Mesenchymal stem cell (in vitro differentiated cells and primary cell): Measurements from ENCODE around the gene FGF3.

Experiments used
- DNase-seq: peaks from one replicate; pipeline ENCODE4 v3.0.0-alpha.2; 2013
- H2AFZ ChIP-seq: one replicate; pipeline ENCODE4 v1.6.1; 2013; ENCODE audit warnings: low read depth, mild to moderate bottlenecking, control low read depth, inconsistent platforms, low read length, moderate library complexity
- H2AK5ac ChIP-seq: 2 replicates; pipeline ENCODE4 v1.6.1; 2013; ENCODE audit warnings: low read length, moderate library complexity, mild to moderate bottlenecking, inconsistent platforms; ENCODE audit not compliant: severe bottlenecking
- H2BK120ac ChIP-seq: one replicate; pipeline ENCODE4 v1.6.1; 2013; ENCODE audit warnings: low read depth, mild to moderate bottlenecking, inconsistent platforms, low read length, moderate library complexity
- H2BK12ac ChIP-seq, 2 experiments: one replicate each; pipeline ENCODE4 v1.6.1; 2013; ENCODE audit warnings: inconsistent platforms in 2 of 2, low read length in 2 of 2, mild to moderate bottlenecking in 2 of 2, moderate library complexity in 2 of 2, control low read depth in 1 of 2
- H2BK15ac ChIP-seq: one replicate; pipeline ENCODE4 v1.6.1; 2013; ENCODE audit warnings: mild to moderate bottlenecking, low read depth, inconsistent platforms; ENCODE audit not compliant: poor library complexity, severe bottlenecking
- H2BK5ac ChIP-seq: 2 replicates; pipeline ENCODE4 v1.6.1; 2013; ENCODE audit warnings: low read depth, mild to moderate bottlenecking, low read length, control low read depth, inconsistent platforms; ENCODE audit not compliant: poor library complexity, severe bottlenecking
- H3K14ac ChIP-seq, 2 experiments: one replicate each; pipeline ENCODE4 v1.6.1; 2013; ENCODE audit warnings: inconsistent platforms in 2 of 2, low read length in 2 of 2, control low read depth in 1 of 2, mild to moderate bottlenecking in 1 of 2, moderate library complexity in 1 of 2
- H3K18ac ChIP-seq, 2 experiments: one replicate each; pipeline ENCODE4 v1.6.1; 2013; ENCODE audit warnings: inconsistent platforms in 2 of 2, low read length in 2 of 2, control low read depth in 1 of 2, low read depth in 1 of 2, mild to moderate bottlenecking in 1 of 2
- H3K23ac ChIP-seq, 2 experiments: one replicate each; pipeline ENCODE4 v1.6.1; 2013; ENCODE audit warnings: inconsistent platforms in 2 of 2, low read length in 2 of 2, mild to moderate bottlenecking in 2 of 2, moderate library complexity in 2 of 2, control low read depth in 1 of 2
- H3K27ac ChIP-seq: 2 replicates; pipeline ENCODE4 v1.5.1; 2013; ENCODE audit warnings: mild to moderate bottlenecking, moderate library complexity, low read length, control low read depth, inconsistent platforms; ENCODE audit not compliant: poor library complexity, severe bottlenecking
- H3K27me3 ChIP-seq, 2 experiments: 2 replicates each; pipeline versions ENCODE4 v1.6.1 to v1.7.0; 2013; ENCODE audit warnings: low read length in 2 of 2, mild to moderate bottlenecking in 2 of 2, moderate library complexity in 2 of 2, control low read depth in 1 of 2, inconsistent platforms in 1 of 2; ENCODE audit not compliant: control insufficient read depth in 1 of 2, insufficient read depth in 1 of 2
- H3K36me3 ChIP-seq, 2 experiments: 2 replicates each; pipeline versions ENCODE4 v1.6.1 to v1.7.0; 2013; ENCODE audit warnings: low read length in 2 of 2, control low read depth in 1 of 2, inconsistent platforms in 1 of 2, low read depth in 1 of 2, mild to moderate bottlenecking in 1 of 2; ENCODE audit not compliant: insufficient read depth in 2 of 2, control insufficient read depth in 1 of 2
- H3K4ac ChIP-seq, 2 experiments: one replicate each; pipeline ENCODE4 v1.6.1; 2013; ENCODE audit warnings: inconsistent platforms in 2 of 2, low read length in 2 of 2, mild to moderate bottlenecking in 2 of 2, moderate library complexity in 2 of 2, control low read depth in 1 of 2, low read depth in 1 of 2
- H3K4me1 ChIP-seq: 2 replicates; pipeline ENCODE4 v1.6.1; 2013; ENCODE audit warnings: low read depth, low read length, control low read depth; ENCODE audit not compliant: control insufficient read depth, insufficient read depth
- H3K4me2 ChIP-seq: 2 replicates; pipeline ENCODE4 v1.6.1; 2013; ENCODE audit warnings: low read length, mild to moderate bottlenecking, inconsistent platforms; ENCODE audit not compliant: poor library complexity, severe bottlenecking
- H3K4me3 ChIP-seq, 2 experiments: 2 replicates each; pipeline versions ENCODE4 v1.5.1 to v1.7.0; 2013; ENCODE audit warnings: low read length in 2 of 2, mild to moderate bottlenecking in 2 of 2, control low read depth in 1 of 2, low read depth in 1 of 2; ENCODE audit not compliant: insufficient read depth in 1 of 2
- H3K79me1 ChIP-seq: replicated peaks from 2 replicates; pipeline ENCODE4 v1.6.1; 2013; ENCODE audit warnings: mild to moderate bottlenecking, control low read depth, low read length, inconsistent platforms; ENCODE audit not compliant: poor library complexity, severe bottlenecking
- H3K9ac ChIP-seq: 2 replicates; pipeline ENCODE4 v1.7.0; 2013; ENCODE audit warnings: mild to moderate bottlenecking, low read length, moderate library complexity
- H3K9me3 ChIP-seq: 2 replicates; pipeline ENCODE4 v1.7.0; 2013; ENCODE audit warnings: mild to moderate bottlenecking, low read length; ENCODE audit not compliant: control insufficient read depth
- H4K8ac ChIP-seq: one replicate; pipeline ENCODE4 v1.6.1; 2013; ENCODE audit warnings: inconsistent platforms, mild to moderate bottlenecking, low read length, moderate library complexity
- H4K91ac ChIP-seq: one replicate; pipeline ENCODE4 v1.6.1; 2013; ENCODE audit warnings: mild to moderate bottlenecking, low read length, inconsistent platforms
- WGBS: methylation state at CpG from one replicate; pipeline ENCODE4 v1.1.7; 2013; ENCODE audit warnings: mixed read lengths; 5-methylcytosine and 5-hydroxymethylcytosine counted together

Gene FGF3

GRCh38 chr11:69830086-69830485 is 10.9 kb upstream of the FGF3 start:
- Histone ChIP-seq H4K8ac (no peak overlapping the region), H3K27me3 (peaks cover 45 to 64% of the 10 kb centered on the region in 2 experiments), H2BK12ac (no peak overlapping the region), H2BK5ac (no peak overlapping the region), H3K9ac (no peak overlapping the region), H3K36me3 (no peaks in the 10 kb centered on the region), H3K4ac (no peak overlapping the region), H2AFZ (no peak overlapping the region), H2BK15ac (no peak overlapping the region), H3K9me3 (peaks cover 3% of the 10 kb centered on the region), H3K18ac (no peak overlapping the region), H3K4me1 (no peaks in the 10 kb centered on the region), H4K91ac (no peak overlapping the region), H3K23ac (no peak overlapping the region), H3K4me3 (no peak overlapping the region), H3K27ac (no peak overlapping the region), H3K14ac (no peak overlapping the region), H2AK5ac (no peak overlapping the region), H3K79me1 (no peaks in the 10 kb centered on the region), H3K4me2 (no peak overlapping the region), H2BK120ac (no peak overlapping the region)
- WGBS, result 93% methylated on average over 11 of the region's 11 CpGs
- DNase-seq, result no peak

DNA sequence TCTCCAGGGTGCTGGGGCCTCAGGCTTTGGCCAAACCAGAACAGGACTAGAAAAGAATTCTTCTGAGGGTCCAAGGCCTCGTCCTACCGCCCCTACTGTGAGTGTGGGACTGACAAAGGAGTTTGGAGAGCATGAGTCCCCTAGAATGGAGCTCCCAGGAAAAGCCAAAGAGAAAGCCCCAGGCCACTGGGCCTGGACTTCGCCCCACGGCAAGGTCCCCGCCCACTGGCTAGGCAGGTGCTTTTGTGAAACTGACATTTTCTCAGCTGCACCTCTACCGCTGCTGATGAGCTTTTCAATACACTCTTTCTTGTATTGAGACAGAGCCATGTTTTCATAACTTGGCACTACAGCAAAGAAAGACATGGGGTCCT is 9.7 kb upstream of the FGF3 start:
- H3K27ac ChIP-seq, result no peak overlapping the region
- H4K91ac ChIP-seq, result no peak overlapping the region
- H2AFZ ChIP-seq, result no peak overlapping the region
- H3K14ac ChIP-seq, result no peak overlapping the region
- no peak overlapping the region for H2BK120ac ChIP-seq
- no peak overlapping the region for H3K9ac ChIP-seq
- H3K4me1 ChIP-seq, result no peaks in the 10 kb centered on the region
- no peak overlapping the region for H3K4ac ChIP-seq
- 83% methylated on average over 6 of the region's 6 CpGs for WGBS
- H2BK5ac ChIP-seq, result no peak overlapping the region
- H4K8ac ChIP-seq, result no peak overlapping the region
- no peak overlapping the region for H3K4me3 ChIP-seq
- no peaks in the 10 kb centered on the region for H3K79me1 ChIP-seq
- peaks cover 54 to 63% of the 10 kb centered on the region in 2 experiments for H3K27me3 ChIP-seq
- H2BK12ac ChIP-seq, result no peak overlapping the region
- no peak for DNase-seq
- H3K9me3 ChIP-seq, result peaks cover 3% of the 10 kb centered on the region
- H3K36me3 ChIP-seq, result no peaks in the 10 kb centered on the region
- no peak overlapping the region for H3K18ac ChIP-seq
- no peak overlapping the region for H2BK15ac ChIP-seq
- no peak overlapping the region for H3K4me2 ChIP-seq
- H3K23ac ChIP-seq, result no peak overlapping the region
- no peak overlapping the region for H2AK5ac ChIP-seq

- peaks cover 60 to 67% of the 10 kb centered on the region in 2 experiments for H3K27me3 ChIP-seq
- DNase-seq, result no peak
- H2BK15ac ChIP-seq, result no peak overlapping the region
- 78% methylated on average over 12 of the region's 12 CpGs for WGBS
- H3K14ac ChIP-seq, result no peak overlapping the region
- no peak overlapping the region for H4K91ac ChIP-seq
- H2BK12ac ChIP-seq, result no peak overlapping the region
- no peak overlapping the region for H4K8ac ChIP-seq
- H3K79me1 ChIP-seq, result no peaks in the 10 kb centered on the region
- H2BK5ac ChIP-seq, result no peak overlapping the region
- H3K4ac ChIP-seq, result no peak overlapping the region
- no peak overlapping the region for H3K9ac ChIP-seq
- no peak overlapping the region for H3K4me2 ChIP-seq
- no peak overlapping the region for H3K23ac ChIP-seq
- H3K27ac ChIP-seq, result no peak overlapping the region
- H3K36me3 ChIP-seq, result no peaks in the 10 kb centered on the region
- no peak overlapping the region for H3K4me3 ChIP-seq
- H2AK5ac ChIP-seq, result no peak overlapping the region
- no peaks in the 10 kb centered on the region for H3K4me1 ChIP-seq
- no peak overlapping the region for H2AFZ ChIP-seq
- peaks cover 3% of the 10 kb centered on the region for H3K9me3 ChIP-seq
- no peak overlapping the region for H3K18ac ChIP-seq
- no peak overlapping the region for H2BK120ac ChIP-seq
Observed at GRCh38 chr11:69828276-69828970, 9.2 kb upstream of the FGF3 start.

- no peaks in the 10 kb centered on the region for H3K79me1 ChIP-seq
- H3K14ac ChIP-seq, result no peak overlapping the region
- no peak overlapping the region for H3K18ac ChIP-seq
- H3K27me3 ChIP-seq, result peaks cover 63 to 67% of the 10 kb centered on the region in 2 experiments
- H4K8ac ChIP-seq, result no peak overlapping the region
- 93% methylated on average over 10 of the region's 10 CpGs for WGBS
- H3K27ac ChIP-seq, result no peak overlapping the region
- H3K9me3 ChIP-seq, result peaks cover 3% of the 10 kb centered on the region
- no peak overlapping the region for H3K9ac ChIP-seq
- H3K36me3 ChIP-seq, result no peaks in the 10 kb centered on the region
- no peak overlapping the region for H2BK12ac ChIP-seq
- no peak overlapping the region for H3K4ac ChIP-seq
- H2BK120ac ChIP-seq, result no peak overlapping the region
- H4K91ac ChIP-seq, result no peak overlapping the region
- no peak overlapping the region for H2BK5ac ChIP-seq
- H3K4me1 ChIP-seq, result no peaks in the 10 kb centered on the region
- no peak overlapping the region for H2AFZ ChIP-seq
- H2AK5ac ChIP-seq, result no peak overlapping the region
- no peak overlapping the region for H3K23ac ChIP-seq
- DNase-seq, result no peak
- H3K4me2 ChIP-seq, result no peak overlapping the region
- H3K4me3 ChIP-seq, result no peak overlapping the region
- H2BK15ac ChIP-seq, result no peak overlapping the region
Observed at GRCh38 chr11:69826773-69827172, 7.6 kb upstream of the FGF3 start.
